OCI-LY1 (cell line): Measurements from ENCODE around the gene MYLK4.

Source experiments
- EZH2 ChIP-seq: fragments of 200-600 bp; sonication (generic), shearing (Covaris generic); IDR thresholded peaks from 2 replicates; pipeline ENCODE4 v1.8.0; 2017; ENCODE audit warnings: borderline replicate concordance, mixed run types, mild to moderate bottlenecking, antibody characterized with exemption, low read length, moderate library complexity, mixed read lengths
- TF ChIP-seq, protein P1 (sequence below): fragments of 200-600 bp; sonication (generic), shearing (Covaris generic); IDR thresholded peaks from 2 replicates; pipeline ENCODE4 v1.5.1; 2017; ENCODE audit warnings: mild to moderate bottlenecking, antibody characterized with exemption, low read length, moderate library complexity, mixed read lengths

DNA sequence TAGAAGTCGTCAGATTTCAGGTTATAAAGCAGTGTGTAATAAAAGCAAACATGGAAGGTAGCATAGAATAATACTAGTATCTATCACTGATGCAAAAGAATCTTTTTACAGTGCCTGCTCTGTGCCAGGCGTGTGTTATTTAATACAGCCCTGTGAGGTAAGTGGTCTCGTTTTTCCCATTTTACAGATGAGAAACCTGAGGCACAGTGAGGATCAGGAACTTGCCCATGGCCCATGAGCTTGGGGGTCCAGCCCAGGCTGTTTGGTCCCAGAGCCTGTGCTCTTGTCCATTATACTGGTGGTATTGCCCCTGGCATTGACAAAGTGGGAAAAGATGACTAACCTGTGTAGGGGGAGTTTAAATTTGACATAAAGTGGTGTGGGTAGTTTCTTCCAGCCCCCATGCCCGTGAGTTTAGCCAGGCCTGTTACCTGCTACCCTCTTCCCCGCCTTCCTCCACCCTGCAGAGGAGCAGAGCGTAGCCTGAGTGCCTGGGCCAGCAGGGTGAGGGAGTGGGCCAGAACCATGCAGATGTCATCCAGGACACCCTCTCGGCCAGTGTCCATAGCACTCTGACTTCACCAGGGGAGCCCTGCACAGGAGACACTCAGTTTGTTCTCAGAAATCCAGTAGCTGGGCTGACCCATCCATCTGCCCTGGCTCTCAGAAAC lies 31.1 kb upstream of the MYLK4 start:
- TF ChIP-seq, protein P1, sequence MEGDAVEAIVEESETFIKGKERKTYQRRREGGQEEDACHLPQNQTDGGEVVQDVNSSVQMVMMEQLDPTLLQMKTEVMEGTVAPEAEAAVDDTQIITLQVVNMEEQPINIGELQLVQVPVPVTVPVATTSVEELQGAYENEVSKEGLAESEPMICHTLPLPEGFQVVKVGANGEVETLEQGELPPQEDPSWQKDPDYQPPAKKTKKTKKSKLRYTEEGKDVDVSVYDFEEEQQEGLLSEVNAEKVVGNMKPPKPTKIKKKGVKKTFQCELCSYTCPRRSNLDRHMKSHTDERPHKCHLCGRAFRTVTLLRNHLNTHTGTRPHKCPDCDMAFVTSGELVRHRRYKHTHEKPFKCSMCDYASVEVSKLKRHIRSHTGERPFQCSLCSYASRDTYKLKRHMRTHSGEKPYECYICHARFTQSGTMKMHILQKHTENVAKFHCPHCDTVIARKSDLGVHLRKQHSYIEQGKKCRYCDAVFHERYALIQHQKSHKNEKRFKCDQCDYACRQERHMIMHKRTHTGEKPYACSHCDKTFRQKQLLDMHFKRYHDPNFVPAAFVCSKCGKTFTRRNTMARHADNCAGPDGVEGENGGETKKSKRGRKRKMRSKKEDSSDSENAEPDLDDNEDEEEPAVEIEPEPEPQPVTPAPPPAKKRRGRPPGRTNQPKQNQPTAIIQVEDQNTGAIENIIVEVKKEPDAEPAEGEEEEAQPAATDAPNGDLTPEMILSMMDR: no peak
- TF ChIP-seq EZH2: no peak
